HEK293 (cell line): ENCODE results near the gene LRP10.

ENCODE experiments used
- BCL11B ChIP-seq: fragments of 450-650 bp; formaldehyde crosslinking; IDR thresholded peaks from 2 replicates; pipeline ENCODE4 v1.5.1; 2016; ENCODE audit warnings: low read depth, missing biosample characterization, missing genetic modification characterization
- GLI2 ChIP-seq: fragments of 450-650 bp; formaldehyde crosslinking; IDR thresholded peaks from 2 replicates; pipeline ENCODE4; 2017; ENCODE audit warnings: missing biosample characterization, missing genetic modification characterization, low read depth, borderline replicate concordance
- GLIS2 ChIP-seq: fragments of 450-650 bp; formaldehyde crosslinking; IDR thresholded peaks from 2 replicates; pipeline ENCODE4 v1.5.1; 2016; ENCODE audit warnings: missing biosample characterization, missing genetic modification characterization
- IKZF3 ChIP-seq: fragments of 450-650 bp; IDR thresholded peaks from 2 replicates; pipeline ENCODE4 v1.5.0; 2018; ENCODE audit warnings: missing biosample characterization, mild to moderate bottlenecking, missing genetic modification characterization, moderate library complexity
- OVOL3 ChIP-seq: fragments of 450-650 bp; formaldehyde crosslinking; IDR thresholded peaks from 2 replicates; pipeline ENCODE4 v1.5.1; 2016; ENCODE audit warnings: missing biosample characterization, missing genetic modification characterization
- SALL2 ChIP-seq: fragments of 450-650 bp; formaldehyde crosslinking; IDR thresholded peaks from 2 replicates; pipeline ENCODE4 v1.5.0; 2017; ENCODE audit warnings: missing biosample characterization, mild to moderate bottlenecking, missing genetic modification characterization, borderline replicate concordance
- SP2 ChIP-seq: fragments of 450-650 bp; formaldehyde crosslinking; IDR thresholded peaks from 2 replicates; pipeline ENCODE4 v1.5.1; 2016; ENCODE audit warnings: missing biosample characterization, missing genetic modification characterization
- YY2 ChIP-seq: fragments of 450-650 bp; formaldehyde crosslinking; IDR thresholded peaks from 2 replicates; pipeline ENCODE4 v1.5.1; 2016; ENCODE audit warnings: missing biosample characterization, missing genetic modification characterization
- ZBTB17 ChIP-seq: fragments of 450-650 bp; formaldehyde crosslinking; IDR thresholded peaks from 2 replicates; pipeline ENCODE4 v1.5.1; 2016; ENCODE audit warnings: missing biosample characterization, missing genetic modification characterization
- ZBTB48 ChIP-seq: fragments of 450-650 bp; formaldehyde crosslinking; IDR thresholded peaks from 2 replicates; pipeline ENCODE4 v1.5.1; 2016; ENCODE audit warnings: missing biosample characterization, missing genetic modification characterization
- ZBTB7A ChIP-seq: fragments of 450-650 bp; formaldehyde crosslinking; IDR thresholded peaks from 2 replicates; pipeline ENCODE4 v1.5.1; 2016; ENCODE audit warnings: low read depth, missing biosample characterization, missing genetic modification characterization
- ZNF132 ChIP-seq: fragments of 450-650 bp; formaldehyde crosslinking; IDR thresholded peaks from 2 replicates; pipeline ENCODE4 v1.5.1; 2017; ENCODE audit warnings: missing biosample characterization, missing genetic modification characterization, borderline replicate concordance
- ZNF133 ChIP-seq: fragments of 450-650 bp; formaldehyde crosslinking; IDR thresholded peaks from 2 replicates; pipeline ENCODE4 v1.5.1; 2016; ENCODE audit warnings: missing biosample characterization, missing genetic modification characterization
- ZNF155 ChIP-seq: fragments of 450-650 bp; formaldehyde crosslinking; IDR thresholded peaks from 2 replicates; pipeline ENCODE4 v1.5.1; 2016; ENCODE audit warnings: missing biosample characterization, missing genetic modification characterization
- ZNF157 ChIP-seq: fragments of 450-650 bp; formaldehyde crosslinking; IDR thresholded peaks from 2 replicates; pipeline ENCODE4 v1.5.1; 2016; ENCODE audit warnings: missing biosample characterization, missing genetic modification characterization
- ZNF184 ChIP-seq: fragments of 450-650 bp; IDR thresholded peaks from 2 replicates; pipeline ENCODE4 v1.5.1; 2018; ENCODE audit warnings: missing biosample characterization, mild to moderate bottlenecking, missing genetic modification characterization
- ZNF23 ChIP-seq: fragments of 450-650 bp; formaldehyde crosslinking; IDR thresholded peaks from 2 replicates; pipeline ENCODE4 v1.5.1; 2016; ENCODE audit warnings: missing biosample characterization, missing genetic modification characterization, borderline replicate concordance
- ZNF239 ChIP-seq: fragments of 450-650 bp; formaldehyde crosslinking; IDR thresholded peaks from 2 replicates; pipeline ENCODE4 v1.5.1; 2016; ENCODE audit warnings: missing biosample characterization, missing genetic modification characterization
- ZNF350 ChIP-seq: fragments of 450-650 bp; formaldehyde crosslinking; IDR thresholded peaks from 2 replicates; pipeline ENCODE4 v1.5.0; 2017; ENCODE audit warnings: missing biosample characterization, mild to moderate bottlenecking, missing genetic modification characterization
- ZNF37A ChIP-seq: fragments of 450-650 bp; IDR thresholded peaks from 2 replicates; pipeline ENCODE4 v1.5.1; 2018; ENCODE audit warnings: missing biosample characterization, missing genetic modification characterization
- ZNF416 ChIP-seq: fragments of 450-650 bp; formaldehyde crosslinking; IDR thresholded peaks from 2 replicates; pipeline ENCODE4 v1.5.1; 2016; ENCODE audit warnings: missing biosample characterization, missing genetic modification characterization
- ZNF48 ChIP-seq: fragments of 450-650 bp; formaldehyde crosslinking; IDR thresholded peaks from 2 replicates; pipeline ENCODE4 v1.5.1; 2016; ENCODE audit warnings: missing biosample characterization, missing genetic modification characterization
- ZNF514 ChIP-seq: fragments of 450-650 bp; formaldehyde crosslinking; IDR thresholded peaks from 2 replicates; pipeline ENCODE4 v1.5.1; 2016; ENCODE audit warnings: missing biosample characterization, missing genetic modification characterization
- ZNF521 ChIP-seq: fragments of 450-650 bp; formaldehyde crosslinking; IDR thresholded peaks from 2 replicates; pipeline ENCODE4 v1.5.1; 2017; ENCODE audit warnings: missing biosample characterization, mild to moderate bottlenecking, missing genetic modification characterization
- ZNF571 ChIP-seq: fragments of 450-650 bp; formaldehyde crosslinking; IDR thresholded peaks from 2 replicates; pipeline ENCODE4 v1.5.0; 2017; ENCODE audit warnings: missing biosample characterization, missing genetic modification characterization
- ZNF623 ChIP-seq: fragments of 450-650 bp; formaldehyde crosslinking; IDR thresholded peaks from 2 replicates; pipeline ENCODE4 v1.5.1; 2016; ENCODE audit warnings: missing biosample characterization, missing genetic modification characterization
- ZNF629 ChIP-seq: fragments of 450-650 bp; formaldehyde crosslinking; IDR thresholded peaks from 2 replicates; pipeline ENCODE4 v1.5.1; 2017; ENCODE audit warnings: missing biosample characterization, missing genetic modification characterization
- ZNF654 ChIP-seq: fragments of 450-650 bp; formaldehyde crosslinking; IDR thresholded peaks from 2 replicates; pipeline ENCODE4 v1.5.1; 2016; ENCODE audit warnings: low read depth, missing biosample characterization, missing genetic modification characterization
- TF ChIP-seq, protein P1 (sequence below): fragments of 450-650 bp; formaldehyde crosslinking; IDR thresholded peaks from 2 replicates; pipeline ENCODE4 v1.5.1; 2016; ENCODE audit warnings: missing biosample characterization, missing genetic modification characterization, borderline replicate concordance
- TF ChIP-seq, protein P2 (sequence below): fragments of 450-650 bp; formaldehyde crosslinking; IDR thresholded peaks from 2 replicates; pipeline ENCODE4 v1.5.1; 2016; ENCODE audit warnings: missing biosample characterization, missing genetic modification characterization
- TF ChIP-seq, protein P3 (sequence below): IDR thresholded peaks from 2 replicates; pipeline ENCODE4 v1.6.1; 2011; ENCODE audit warnings: mild to moderate bottlenecking, low read depth, low read length, borderline replicate concordance
- TF ChIP-seq, protein P4 (sequence below): fragments of 450-650 bp; formaldehyde crosslinking; IDR thresholded peaks from 2 replicates; pipeline ENCODE4 v1.5.1; 2017; ENCODE audit warnings: missing biosample characterization, missing genetic modification characterization
- TF ChIP-seq, protein P5 (sequence below): fragments of 450-650 bp; formaldehyde crosslinking; IDR thresholded peaks from 2 replicates; pipeline ENCODE4 v1.5.1; 2016; ENCODE audit warnings: missing biosample characterization, missing genetic modification characterization

Gene LRP10

DNA sequence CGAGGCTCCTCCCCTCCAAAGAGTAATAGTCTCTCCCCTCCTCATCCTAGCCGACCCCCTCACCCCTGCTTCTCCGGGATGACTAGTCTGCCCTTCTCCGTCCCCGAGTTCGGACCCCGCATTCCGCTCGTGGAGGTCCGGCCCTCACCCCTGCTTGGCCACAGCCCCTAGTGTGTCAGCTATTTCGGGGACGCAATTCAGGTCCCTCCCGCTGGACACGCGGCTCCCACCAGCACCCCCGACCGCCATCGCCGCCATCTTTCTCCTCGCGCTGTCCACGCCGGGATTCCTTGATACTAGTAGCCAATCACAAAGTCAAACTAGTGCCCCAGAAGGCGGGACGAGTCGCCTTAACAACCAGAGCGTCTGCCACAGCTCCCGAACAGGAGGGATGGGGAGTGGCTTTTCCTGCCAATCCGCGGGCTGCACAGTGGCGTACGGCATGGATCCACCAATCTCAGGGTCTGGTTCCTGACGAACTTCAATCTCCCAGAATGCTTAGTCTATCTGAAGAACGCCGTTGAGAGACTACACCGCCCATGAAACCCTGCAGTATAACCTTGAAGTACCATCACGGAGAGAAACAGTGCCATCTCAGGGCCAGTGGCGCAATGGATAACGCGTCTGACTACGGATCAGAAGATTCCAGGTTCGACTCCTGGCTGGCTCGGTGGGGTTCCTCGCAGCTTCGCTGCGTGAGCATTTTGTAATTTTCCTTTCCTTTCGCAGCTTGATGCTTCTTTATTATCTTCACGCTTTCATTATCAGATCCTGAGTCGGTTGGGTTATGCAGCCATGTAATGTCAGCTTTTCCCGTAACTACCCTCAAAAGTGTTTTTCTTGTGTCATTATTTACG is 57.8 kb downstream of the LRP10 start, which contains the start of gene PRMT5 (continued):
- TF ChIP-seq, protein P1, sequence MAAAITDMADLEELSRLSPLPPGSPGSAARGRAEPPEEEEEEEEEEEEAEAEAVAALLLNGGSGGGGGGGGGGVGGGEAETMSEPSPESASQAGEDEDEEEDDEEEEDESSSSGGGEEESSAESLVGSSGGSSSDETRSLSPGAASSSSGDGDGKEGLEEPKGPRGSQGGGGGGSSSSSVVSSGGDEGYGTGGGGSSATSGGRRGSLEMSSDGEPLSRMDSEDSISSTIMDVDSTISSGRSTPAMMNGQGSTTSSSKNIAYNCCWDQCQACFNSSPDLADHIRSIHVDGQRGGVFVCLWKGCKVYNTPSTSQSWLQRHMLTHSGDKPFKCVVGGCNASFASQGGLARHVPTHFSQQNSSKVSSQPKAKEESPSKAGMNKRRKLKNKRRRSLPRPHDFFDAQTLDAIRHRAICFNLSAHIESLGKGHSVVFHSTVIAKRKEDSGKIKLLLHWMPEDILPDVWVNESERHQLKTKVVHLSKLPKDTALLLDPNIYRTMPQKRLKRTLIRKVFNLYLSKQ (tag by site-specific recombination), result no peak
- peak; percentile 96 for TF ChIP-seq YY2 (tag by site-specific recombination)
- peak; percentile 27; the same call in 1 of the 2 replicates for TF ChIP-seq ZNF623 (tag by site-specific recombination)
- no peak for TF ChIP-seq ZNF350 (tag by site-specific recombination)
- no peak for TF ChIP-seq ZNF48
- TF ChIP-seq, protein P2, sequence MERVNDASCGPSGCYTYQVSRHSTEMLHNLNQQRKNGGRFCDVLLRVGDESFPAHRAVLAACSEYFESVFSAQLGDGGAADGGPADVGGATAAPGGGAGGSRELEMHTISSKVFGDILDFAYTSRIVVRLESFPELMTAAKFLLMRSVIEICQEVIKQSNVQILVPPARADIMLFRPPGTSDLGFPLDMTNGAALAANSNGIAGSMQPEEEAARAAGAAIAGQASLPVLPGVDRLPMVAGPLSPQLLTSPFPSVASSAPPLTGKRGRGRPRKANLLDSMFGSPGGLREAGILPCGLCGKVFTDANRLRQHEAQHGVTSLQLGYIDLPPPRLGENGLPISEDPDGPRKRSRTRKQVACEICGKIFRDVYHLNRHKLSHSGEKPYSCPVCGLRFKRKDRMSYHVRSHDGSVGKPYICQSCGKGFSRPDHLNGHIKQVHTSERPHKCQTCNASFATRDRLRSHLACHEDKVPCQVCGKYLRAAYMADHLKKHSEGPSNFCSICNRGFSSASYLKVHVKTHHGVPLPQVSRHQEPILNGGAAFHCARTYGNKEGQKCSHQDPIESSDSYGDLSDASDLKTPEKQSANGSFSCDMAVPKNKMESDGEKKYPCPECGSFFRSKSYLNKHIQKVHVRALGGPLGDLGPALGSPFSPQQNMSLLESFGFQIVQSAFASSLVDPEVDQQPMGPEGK (tag by site-specific recombination), result peak; percentile 91
- TF ChIP-seq GLI2 (tag by site-specific recombination), result no peak
- no peak for TF ChIP-seq ZNF23 (tag by site-specific recombination)
- TF ChIP-seq ZNF571 (tag by site-specific recombination), result no peak
- TF ChIP-seq SP2 (tag by site-specific recombination), result peak; percentile 91
- TF ChIP-seq OVOL3 (tag by site-specific recombination), result no peak
- TF ChIP-seq BCL11B (tag by site-specific recombination), result no peak
- TF ChIP-seq ZBTB7A, result no peak
- TF ChIP-seq ZNF239 (tag by site-specific recombination), result no peak
- TF ChIP-seq, protein P3, sequence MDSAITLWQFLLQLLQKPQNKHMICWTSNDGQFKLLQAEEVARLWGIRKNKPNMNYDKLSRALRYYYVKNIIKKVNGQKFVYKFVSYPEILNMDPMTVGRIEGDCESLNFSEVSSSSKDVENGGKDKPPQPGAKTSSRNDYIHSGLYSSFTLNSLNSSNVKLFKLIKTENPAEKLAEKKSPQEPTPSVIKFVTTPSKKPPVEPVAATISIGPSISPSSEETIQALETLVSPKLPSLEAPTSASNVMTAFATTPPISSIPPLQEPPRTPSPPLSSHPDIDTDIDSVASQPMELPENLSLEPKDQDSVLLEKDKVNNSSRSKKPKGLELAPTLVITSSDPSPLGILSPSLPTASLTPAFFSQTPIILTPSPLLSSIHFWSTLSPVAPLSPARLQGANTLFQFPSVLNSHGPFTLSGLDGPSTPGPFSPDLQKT, result no peak
- no peak for TF ChIP-seq ZNF155 (tag by site-specific recombination)
- peak; percentile 78 for TF ChIP-seq ZNF184 (tag by site-specific recombination)
- TF ChIP-seq GLIS2 (tag by site-specific recombination), result no peak
- TF ChIP-seq SALL2 (tag by site-specific recombination), result 0 out of 2 replicates have a peak, but pooled peaks have one; percentile 34
- TF ChIP-seq ZNF629, result peak; percentile 87
- peak; percentile 50 for TF ChIP-seq ZBTB48 (tag by site-specific recombination)
- no peak for TF ChIP-seq ZNF654 (tag by site-specific recombination)
- TF ChIP-seq ZNF133 (tag by site-specific recombination), result no peak
- TF ChIP-seq ZNF521 (tag by site-specific recombination), result no peak
- TF ChIP-seq IKZF3, result peak; percentile 88
- no peak for TF ChIP-seq ZNF514 (tag by site-specific recombination)
- TF ChIP-seq, protein P4, sequence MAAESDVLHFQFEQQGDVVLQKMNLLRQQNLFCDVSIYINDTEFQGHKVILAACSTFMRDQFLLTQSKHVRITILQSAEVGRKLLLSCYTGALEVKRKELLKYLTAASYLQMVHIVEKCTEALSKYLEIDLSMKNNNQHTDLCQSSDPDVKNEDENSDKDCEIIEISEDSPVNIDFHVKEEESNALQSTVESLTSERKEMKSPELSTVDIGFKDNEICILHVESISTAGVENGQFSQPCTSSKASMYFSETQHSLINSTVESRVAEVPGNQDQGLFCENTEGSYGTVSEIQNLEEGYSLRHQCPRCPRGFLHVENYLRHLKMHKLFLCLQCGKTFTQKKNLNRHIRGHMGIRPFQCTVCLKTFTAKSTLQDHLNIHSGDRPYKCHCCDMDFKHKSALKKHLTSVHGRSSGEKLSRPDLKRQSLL (tag by site-specific recombination), result no peak
- TF ChIP-seq ZNF157 (tag by site-specific recombination), result no peak
- TF ChIP-seq ZBTB17, result peak; percentile 91
- no peak for TF ChIP-seq ZNF37A (tag by site-specific recombination)
- TF ChIP-seq ZNF132, result no peak
- TF ChIP-seq ZNF416 (tag by site-specific recombination), result no peak
- TF ChIP-seq, protein P5, sequence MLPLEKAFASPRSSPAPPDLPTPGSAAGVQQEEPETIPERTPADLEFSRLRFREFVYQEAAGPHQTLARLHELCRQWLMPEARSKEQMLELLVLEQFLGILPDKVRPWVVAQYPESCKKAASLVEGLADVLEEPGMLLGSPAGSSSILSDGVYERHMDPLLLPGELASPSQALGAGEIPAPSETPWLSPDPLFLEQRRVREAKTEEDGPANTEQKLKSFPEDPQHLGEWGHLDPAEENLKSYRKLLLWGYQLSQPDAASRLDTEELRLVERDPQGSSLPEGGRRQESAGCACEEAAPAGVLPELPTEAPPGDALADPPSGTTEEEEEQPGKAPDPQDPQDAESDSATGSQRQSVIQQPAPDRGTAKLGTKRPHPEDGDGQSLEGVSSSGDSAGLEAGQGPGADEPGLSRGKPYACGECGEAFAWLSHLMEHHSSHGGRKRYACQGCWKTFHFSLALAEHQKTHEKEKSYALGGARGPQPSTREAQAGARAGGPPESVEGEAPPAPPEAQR (tag by site-specific recombination), result 0 out of 2 replicates have a peak, but pooled peaks have one; percentile 25
